ENCODE measurements around the gene ZFHX2. TPM values are rescaled to one million over a fixed set of nuclear protein-coding genes. Genes with fewer than 3 reads are reported as not detected.

ZFHX2 gene
- total RNA-seq, 1 donor from 2014 or later, result 11.1 TPM

DNA sequence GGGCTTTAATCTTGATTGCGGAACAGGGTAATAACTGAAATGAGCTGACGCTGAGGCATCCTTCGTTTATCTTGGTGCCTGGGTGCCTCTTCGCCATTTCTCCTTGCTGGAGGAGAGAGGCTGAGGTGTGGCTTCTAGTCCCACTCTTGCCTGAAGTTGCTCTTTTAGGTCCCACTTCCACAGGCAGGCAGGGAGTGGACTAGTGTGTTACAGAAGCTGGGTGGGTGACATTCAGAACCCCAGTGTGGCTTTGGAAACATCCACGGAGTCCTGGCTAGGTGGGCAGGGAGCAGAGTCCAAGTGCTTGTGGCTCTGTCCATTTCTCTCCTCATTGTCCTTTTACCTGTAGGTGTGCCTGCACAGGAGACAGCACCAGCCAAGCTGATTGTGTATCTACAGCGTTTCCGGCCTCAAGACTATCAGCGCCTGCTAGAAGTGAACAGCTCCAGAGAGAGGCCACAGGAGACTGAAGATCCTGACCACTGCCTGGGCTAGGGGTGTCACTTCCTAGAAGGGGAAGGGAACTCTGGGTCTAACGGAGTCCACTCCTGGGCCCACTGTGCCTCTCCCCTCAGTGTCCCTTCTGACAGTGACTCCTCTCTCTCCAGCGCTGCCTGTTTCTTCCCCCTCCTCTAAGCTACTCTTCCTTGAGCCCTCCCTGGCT is 6.9 kb upstream of the ZFHX2 start:
- H3K9me3 Mint-ChIP-seq, result no peaks in the 10 kb centered on the region
- H3K36me3 Mint-ChIP-seq, result peaks cover 5% of the 10 kb centered on the region
- TF ChIP-seq, protein P1, sequence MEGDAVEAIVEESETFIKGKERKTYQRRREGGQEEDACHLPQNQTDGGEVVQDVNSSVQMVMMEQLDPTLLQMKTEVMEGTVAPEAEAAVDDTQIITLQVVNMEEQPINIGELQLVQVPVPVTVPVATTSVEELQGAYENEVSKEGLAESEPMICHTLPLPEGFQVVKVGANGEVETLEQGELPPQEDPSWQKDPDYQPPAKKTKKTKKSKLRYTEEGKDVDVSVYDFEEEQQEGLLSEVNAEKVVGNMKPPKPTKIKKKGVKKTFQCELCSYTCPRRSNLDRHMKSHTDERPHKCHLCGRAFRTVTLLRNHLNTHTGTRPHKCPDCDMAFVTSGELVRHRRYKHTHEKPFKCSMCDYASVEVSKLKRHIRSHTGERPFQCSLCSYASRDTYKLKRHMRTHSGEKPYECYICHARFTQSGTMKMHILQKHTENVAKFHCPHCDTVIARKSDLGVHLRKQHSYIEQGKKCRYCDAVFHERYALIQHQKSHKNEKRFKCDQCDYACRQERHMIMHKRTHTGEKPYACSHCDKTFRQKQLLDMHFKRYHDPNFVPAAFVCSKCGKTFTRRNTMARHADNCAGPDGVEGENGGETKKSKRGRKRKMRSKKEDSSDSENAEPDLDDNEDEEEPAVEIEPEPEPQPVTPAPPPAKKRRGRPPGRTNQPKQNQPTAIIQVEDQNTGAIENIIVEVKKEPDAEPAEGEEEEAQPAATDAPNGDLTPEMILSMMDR (conservative IDR thresholded peaks at IDR 0.05), result no peak
- DNase-seq (ENCODE audit: extremely low spot score, unreplicated experiment), result no peak
- H3K27me3 Mint-ChIP-seq, result no peaks in the 10 kb centered on the region
- peak overlapping the region; percentile 7 for H3K27ac Mint-ChIP-seq
- peak overlapping the region; percentile 82 for H3K4me3 Mint-ChIP-seq
- H3K4me1 Mint-ChIP-seq (ENCODE audit: unreplicated experiment), result peaks cover 30% of the 10 kb centered on the region

DNA sequence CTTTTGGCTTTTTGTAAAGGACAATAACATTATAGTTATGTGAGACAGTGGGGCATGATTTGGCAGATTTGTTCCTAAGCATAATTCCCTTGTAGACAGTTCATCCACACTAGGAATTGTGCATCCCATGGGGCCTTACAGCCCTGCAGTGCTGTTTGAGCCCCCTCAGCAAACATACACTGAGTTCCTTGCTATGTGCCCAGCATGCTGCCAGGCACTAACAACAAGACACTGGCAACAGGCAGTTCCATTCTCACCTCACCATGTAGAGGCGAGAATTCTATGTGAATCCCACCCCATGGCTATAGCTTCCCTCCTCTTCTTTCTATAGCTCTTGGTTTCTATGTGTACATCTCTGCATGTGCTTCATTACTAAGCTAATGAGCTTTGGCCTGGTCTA is 6.4 kb upstream of the ZFHX2 start:
- Mint-ChIP-seq H3K27ac (peak overlapping the region; percentile 7), H3K4me3 (peak overlapping the region; percentile 82), H3K27me3 (no peaks in the 10 kb centered on the region), H3K9me3 (no peaks in the 10 kb centered on the region), H3K4me1 (ENCODE audit: unreplicated experiment) (peaks cover 29% of the 10 kb centered on the region), H3K36me3 (peaks cover 2% of the 10 kb centered on the region)
- TF ChIP-seq, protein P1 (conservative IDR thresholded peaks at IDR 0.05), result no peak
- no peak for DNase-seq (ENCODE audit: extremely low spot score, unreplicated experiment)

DNA sequence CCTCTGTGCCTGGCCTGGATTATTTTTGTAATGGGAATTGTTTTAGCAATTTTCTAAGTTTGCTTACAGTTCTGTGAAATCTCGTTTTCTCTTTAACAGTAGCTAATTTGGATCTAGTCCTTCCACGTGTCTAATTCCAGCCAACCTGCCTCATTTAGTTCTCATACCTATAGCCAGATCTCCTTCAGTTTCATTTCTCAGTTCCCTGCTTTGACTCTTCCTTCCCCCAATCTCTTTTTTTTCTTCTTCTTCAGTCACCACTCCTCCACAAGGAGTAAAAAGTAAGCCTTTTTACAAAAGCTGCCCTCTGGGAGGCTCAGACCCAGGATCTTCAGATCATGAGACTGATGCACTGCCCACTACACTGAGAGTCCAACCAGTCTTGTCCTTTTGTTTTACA is 6.0 kb upstream of the ZFHX2 start:
- TF ChIP-seq, protein P1 (conservative IDR thresholded peaks at IDR 0.05), result no peak
- no peak for DNase-seq (ENCODE audit: extremely low spot score, unreplicated experiment)
- peak overlapping the region; percentile 82 for H3K4me3 Mint-ChIP-seq
- H3K27me3 Mint-ChIP-seq, result no peaks in the 10 kb centered on the region
- H3K4me1 Mint-ChIP-seq (ENCODE audit: unreplicated experiment), result peaks cover 26% of the 10 kb centered on the region
- H3K36me3 Mint-ChIP-seq, result no peaks in the 10 kb centered on the region
- H3K9me3 Mint-ChIP-seq, result no peaks in the 10 kb centered on the region
- H3K27ac Mint-ChIP-seq, result peak overlapping the region; percentile 7

DNA sequence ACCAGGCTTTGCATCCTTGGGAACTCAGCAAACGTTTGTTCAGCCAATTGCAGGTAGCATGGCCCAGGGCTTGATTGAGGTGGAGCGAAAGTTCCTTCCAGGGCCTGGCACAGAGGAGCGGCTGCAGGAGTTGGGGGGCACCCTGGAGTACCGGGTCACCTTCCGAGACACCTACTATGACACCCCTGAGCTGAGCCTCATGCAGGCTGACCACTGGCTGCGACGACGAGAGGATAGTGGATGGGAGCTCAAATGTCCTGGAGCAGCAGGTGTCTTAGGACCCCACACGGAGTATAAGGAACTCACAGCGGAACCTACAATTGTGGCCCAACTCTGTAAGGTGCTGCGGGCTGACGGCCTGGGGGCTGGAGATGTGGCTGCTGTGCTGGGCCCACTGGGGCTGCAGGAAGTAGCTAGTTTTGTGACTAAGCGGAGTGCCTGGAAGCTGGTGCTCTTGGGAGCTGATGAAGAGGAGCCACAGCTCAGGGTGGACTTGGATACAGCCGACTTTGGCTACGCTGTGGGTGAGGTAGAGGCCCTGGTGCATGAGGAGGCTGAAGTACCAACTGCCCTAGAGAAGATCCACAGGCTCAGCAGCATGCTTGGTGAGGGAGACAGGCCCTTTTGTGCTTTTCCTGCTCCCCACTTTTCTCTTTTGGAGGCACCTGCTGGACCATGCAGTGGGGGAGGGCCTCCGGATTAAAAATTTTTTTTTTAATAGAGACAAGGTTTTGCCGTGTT is 5.3 kb upstream of the ZFHX2 start:
- peak overlapping the region; percentile 95 for H3K4me3 Mint-ChIP-seq
- peak overlapping the region; percentile 88 for H3K27ac Mint-ChIP-seq
- H3K9me3 Mint-ChIP-seq, result no peaks in the 10 kb centered on the region
- no peaks in the 10 kb centered on the region for H3K27me3 Mint-ChIP-seq
- H3K36me3 Mint-ChIP-seq, result no peaks in the 10 kb centered on the region
- no peak for DNase-seq (ENCODE audit: extremely low spot score, unreplicated experiment)
- peaks cover 26% of the 10 kb centered on the region for H3K4me1 Mint-ChIP-seq (ENCODE audit: unreplicated experiment)
- TF ChIP-seq, protein P1 (conservative IDR thresholded peaks at IDR 0.05), result no peak

DNA sequence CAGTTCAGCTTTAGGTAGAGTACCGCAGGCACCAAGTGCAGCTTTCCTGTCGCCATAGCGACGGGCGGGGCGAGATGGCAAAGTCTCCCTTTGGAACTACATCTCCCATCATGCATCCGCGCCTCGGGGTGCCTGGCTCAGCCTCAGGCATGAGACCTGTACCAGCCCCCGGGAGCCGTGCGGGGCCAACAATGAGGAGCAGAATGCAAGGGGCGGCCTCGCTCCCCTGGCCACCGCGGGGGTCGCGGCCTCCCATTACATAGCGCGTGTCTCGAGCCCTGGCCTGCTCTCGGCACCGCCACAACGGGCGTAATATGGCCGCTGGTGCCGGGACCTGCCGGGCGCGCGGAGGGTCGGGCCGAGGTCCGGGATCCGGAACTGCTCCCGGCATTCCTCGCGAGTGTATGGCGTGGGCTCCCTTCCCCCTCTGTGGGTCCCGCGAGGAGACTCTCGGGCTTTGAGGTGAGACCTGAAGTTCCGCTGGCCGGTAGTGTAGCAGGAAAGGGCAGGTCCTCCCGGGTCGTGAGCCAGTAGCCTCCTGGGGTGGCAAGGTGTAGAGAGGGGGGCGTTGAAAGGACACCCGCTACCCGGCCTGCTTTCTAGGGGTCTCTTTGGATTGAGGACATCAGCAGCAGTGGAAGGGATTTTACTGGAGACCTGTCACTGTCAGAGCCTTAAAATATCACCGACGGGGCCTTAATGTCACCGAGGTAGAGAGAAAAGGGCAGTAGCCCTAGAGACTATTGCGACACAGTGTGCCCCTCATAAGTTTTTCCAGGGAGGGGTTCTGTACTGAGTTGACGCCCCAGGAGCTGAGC is 4.5 kb upstream of the ZFHX2 start, which contains the start of gene THTPA:
Gene THTPA (plus strand): TSS at position 390 of the 818 bp plus-strand sequence. CDS start 487 bp downstream, outside the sequence.
- H3K9me3 Mint-ChIP-seq, result no peaks in the 10 kb centered on the region
- DNase-seq (ENCODE audit: extremely low spot score, unreplicated experiment), result peak; percentile 92
- H3K27ac Mint-ChIP-seq, result peak within 1 kb of the TSS; percentile 88
- H3K36me3 Mint-ChIP-seq, result no peaks in the 10 kb centered on the region
- H3K4me3 Mint-ChIP-seq, result peak within 1 kb of the TSS; percentile 95
- TF ChIP-seq, protein P1 (conservative IDR thresholded peaks at IDR 0.05), result no peak
- no peaks in the 10 kb centered on the region for H3K27me3 Mint-ChIP-seq
- H3K4me1 Mint-ChIP-seq (ENCODE audit: unreplicated experiment), result peaks cover 26% of the 10 kb centered on the region
